Sigmoid colon (tissue), 7 donors: ENCODE results near the gene GALNT18. TPM values are rescaled to one million over a fixed set of nuclear protein-coding genes. Genes with fewer than 3 reads are reported as not detected.

Experiments
- DNase-seq: peaks from one replicate; pipeline ENCODE4 v3.0.0-alpha.2; 2019
- H3K27ac ChIP-seq, 4 donors: fragments of 200-600 bp; sonication (generic); one replicate each; pipeline ENCODE4 v1.5.1; 2016 to 2019; ENCODE audit warnings: mild to moderate bottlenecking in 1 of 4
- H3K27me3 ChIP-seq, 3 donors: fragments of 200-600 bp; sonication (generic); one replicate each; pipeline ENCODE4 v1.5.1; 2019; ENCODE audit warnings: mild to moderate bottlenecking in 1 of 3
- H3K36me3 ChIP-seq, 4 donors: fragments of 200-600 bp; sonication (generic); one replicate each; pipeline ENCODE4 v1.5.1; 2016 to 2019
- H3K4me1 ChIP-seq, 4 donors: fragments of 200-600 bp; sonication (generic); one replicate each; pipeline ENCODE4 v1.5.1; 2017 to 2019
- H3K4me3 ChIP-seq, 4 donors: fragments of 200-600 bp; sonication (generic); one replicate each; pipeline ENCODE4 v1.5.1; 2017 to 2019; ENCODE audit warnings: mild to moderate bottlenecking in 2 of 4, moderate library complexity in 1 of 4
- H3K9me3 ChIP-seq, 4 donors: fragments of 200-600 bp in 3 of 4; sonication (generic) in 3 of 4; one replicate each; pipeline versions ENCODE4 v1.5.1 to v1.6.1; 2013 to 2019
- EP300 ChIP-seq, 4 donors: sonication (generic); formaldehyde crosslinking; IDR thresholded peaks; one replicate each; pipeline ENCODE4 v1.6.1; 2017; ENCODE audit warnings: antibody characterized with exemption in 4 of 4
- POLR2A ChIP-seq, 2 donors: fragments of 450-650 bp; IDR thresholded peaks; one replicate each; pipeline ENCODE4 v1.6.1; 2016; ENCODE audit warnings: antibody characterized with exemption in 2 of 2, mild to moderate bottlenecking in 2 of 2, moderate library complexity in 2 of 2
- POLR2AphosphoS5 ChIP-seq, 4 donors: sonication (generic); formaldehyde crosslinking; IDR thresholded peaks; one replicate each; pipeline ENCODE4 v1.6.1; 2017; ENCODE audit warnings: antibody characterized with exemption in 4 of 4
- WGBS, 2 donors: extraction: QIAGEN DNeasy Blood & Tissue Kit; methylation state at CpG; one replicate each; pipeline ENCODE4 v1.1.7; 2013; 5-methylcytosine and 5-hydroxymethylcytosine counted together
- intact Hi-C: fragments of 100-400 bp; cut with DNase I; formaldehyde crosslinking; loops from one replicate; pipeline ENCODE4 v1.15.1; 2023
- polyA plus RNA-seq, 3 donors: library from polyadenylated mRNA; stranded (reverse); fragments of 200-250 nt; gene quantifications; one replicate each; pipeline ENCODE4 v1.2.3, GENCODE V29; 2013
- total RNA-seq, 4 donors: library from RNA; depleted of rRNA; stranded (reverse); fragments of >200 nt; gene quantifications; one replicate each; pipeline ENCODE4 v1.1.0, GENCODE V29; 2016
- TF ChIP-seq, protein P1 (sequence below), 4 experiments: fragments of 450-650 bp in 3 of 4; fragments of 200-600 bp in 1 of 4; IDR thresholded peaks; one replicate each; pipeline ENCODE4 v1.5.1; 2016 to 2019; ENCODE audit warnings: antibody characterized with exemption in 4 of 4, mild to moderate bottlenecking in 3 of 4, moderate library complexity in 2 of 4
- donor health status: healthy with polysubstance abuse.
- donor health status: Bipolar disorder and iron deficiency.
- donor health status: healthy.

The GALNT18 gene
- total and polyA plus RNA-seq, 7 donors = 0.92 to 48.6 (median 34.9) TPM

DNA sequence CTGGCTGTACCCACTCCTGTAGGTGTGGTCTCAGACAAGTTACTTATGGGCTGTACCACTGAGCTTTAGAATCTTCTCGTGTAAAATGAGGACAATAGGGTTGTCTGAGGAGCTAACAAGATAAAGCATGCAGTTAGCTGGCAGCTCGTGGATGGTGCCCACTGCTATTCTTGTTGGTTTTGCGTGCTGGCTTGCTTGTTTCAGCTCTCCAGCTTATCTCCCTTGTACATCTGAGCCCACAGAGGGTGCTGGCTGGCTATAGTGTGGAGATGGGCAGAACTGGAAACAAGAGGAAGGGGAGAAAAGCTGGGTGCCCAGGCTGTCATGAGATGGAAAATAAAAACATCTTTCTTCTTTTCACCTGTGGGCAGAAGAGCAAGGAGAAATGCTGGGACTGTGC, 46.5 kb upstream of the GALNT18 start:
- intact Hi-C loops = no loop called here
- Histone ChIP-seq H3K27ac (peak overlapping the region in 3 of 4 donors; percentile 68 to 75 (median 68)), H3K27me3 (no peaks in the 10 kb centered on the region), H3K36me3 (no peaks in the 10 kb centered on the region), H3K4me1 (peaks cover 0 to 48% (median 34%) of the 10 kb centered on the region in 4 donors), H3K4me3 (no peak overlapping the region), H3K9me3 (no peaks in the 10 kb centered on the region)
- TF ChIP-seq POLR2AphosphoS5 (IDR thresholded peaks at IDR 0.05) (no peak), POLR2A (IDR thresholded peaks at IDR 0.05) (no peak), EP300 (IDR thresholded peaks at IDR 0.05) (no peak)
- TF ChIP-seq, protein P1, sequence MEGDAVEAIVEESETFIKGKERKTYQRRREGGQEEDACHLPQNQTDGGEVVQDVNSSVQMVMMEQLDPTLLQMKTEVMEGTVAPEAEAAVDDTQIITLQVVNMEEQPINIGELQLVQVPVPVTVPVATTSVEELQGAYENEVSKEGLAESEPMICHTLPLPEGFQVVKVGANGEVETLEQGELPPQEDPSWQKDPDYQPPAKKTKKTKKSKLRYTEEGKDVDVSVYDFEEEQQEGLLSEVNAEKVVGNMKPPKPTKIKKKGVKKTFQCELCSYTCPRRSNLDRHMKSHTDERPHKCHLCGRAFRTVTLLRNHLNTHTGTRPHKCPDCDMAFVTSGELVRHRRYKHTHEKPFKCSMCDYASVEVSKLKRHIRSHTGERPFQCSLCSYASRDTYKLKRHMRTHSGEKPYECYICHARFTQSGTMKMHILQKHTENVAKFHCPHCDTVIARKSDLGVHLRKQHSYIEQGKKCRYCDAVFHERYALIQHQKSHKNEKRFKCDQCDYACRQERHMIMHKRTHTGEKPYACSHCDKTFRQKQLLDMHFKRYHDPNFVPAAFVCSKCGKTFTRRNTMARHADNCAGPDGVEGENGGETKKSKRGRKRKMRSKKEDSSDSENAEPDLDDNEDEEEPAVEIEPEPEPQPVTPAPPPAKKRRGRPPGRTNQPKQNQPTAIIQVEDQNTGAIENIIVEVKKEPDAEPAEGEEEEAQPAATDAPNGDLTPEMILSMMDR (IDR thresholded peaks at IDR 0.05) = no peak
- no peak for DNase-seq
- 34 to 50% methylated on average over 3 of the region's 3 CpGs for WGBS, 2 donors

DNA sequence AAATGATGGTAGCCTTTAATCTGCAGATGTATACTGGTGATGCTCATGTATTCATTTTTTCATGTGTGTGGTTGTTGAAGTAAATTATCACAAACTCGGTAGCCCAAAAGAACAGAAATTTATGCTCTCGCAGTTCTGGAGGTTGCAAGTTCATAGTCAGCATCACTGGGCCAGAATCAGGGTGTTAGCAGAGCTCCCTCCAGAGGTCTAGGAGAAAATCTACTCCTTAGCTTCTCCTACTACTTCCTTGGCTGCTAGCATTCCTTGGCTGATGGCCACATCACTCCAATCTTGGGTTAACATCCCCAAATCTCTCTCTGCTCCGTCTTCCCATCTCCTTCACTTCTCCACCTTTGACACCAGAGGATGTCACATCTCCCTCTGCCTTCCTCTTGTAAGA, 45.3 kb upstream of the GALNT18 start:
- no peak for DNase-seq
- Histone ChIP-seq H3K27ac (no peak overlapping the region), H3K27me3 (no peaks in the 10 kb centered on the region), H3K4me3 (no peak overlapping the region), H3K9me3 (no peaks in the 10 kb centered on the region), H3K36me3 (no peaks in the 10 kb centered on the region), H3K4me1 (peaks cover 0 to 48% (median 30%) of the 10 kb centered on the region in 4 donors)
- intact Hi-C loops = no loop called here
- no peak for TF ChIP-seq EP300 (IDR thresholded peaks at IDR 0.05)
- TF ChIP-seq, protein P1 (IDR thresholded peaks at IDR 0.05) = no peak
- WGBS, 2 donors = 89 to 92% methylated on average over 3 of the region's 3 CpGs

- TF ChIP-seq, protein P1 (IDR thresholded peaks at IDR 0.05) = no peak
- TF ChIP-seq POLR2A (IDR thresholded peaks at IDR 0.05) (no peak), POLR2AphosphoS5 (IDR thresholded peaks at IDR 0.05) (no peak), EP300 (IDR thresholded peaks at IDR 0.05) (no peak)
- WGBS, 2 donors = 70 to 76% methylated on average over 1 of the region's 1 CpG
Measured at GRCh38 chr11:11665407-11665806, 43.6 kb upstream of the GALNT18 start.

GRCh38 chr11:11663907-11664306, 42.1 kb upstream of the GALNT18 start:
- Histone ChIP-seq H3K27ac (no peak overlapping the region), H3K9me3 (no peaks in the 10 kb centered on the region), H3K27me3 (no peaks in the 10 kb centered on the region), H3K4me3 (no peak overlapping the region), H3K36me3 (no peaks in the 10 kb centered on the region), H3K4me1 (peaks cover 0 to 21% (median 10%) of the 10 kb centered on the region in 4 donors)
- no peak for DNase-seq
- TF ChIP-seq EP300 (IDR thresholded peaks at IDR 0.05) (no peak), POLR2A (IDR thresholded peaks at IDR 0.05) (no peak), POLR2AphosphoS5 (IDR thresholded peaks at IDR 0.05) (no peak)
- TF ChIP-seq, protein P1 (IDR thresholded peaks at IDR 0.05) = no peak
- 68 to 83% methylated on average over 4 of the region's 4 CpGs for WGBS, 2 donors
- intact Hi-C loops = no loop called here

More at GRCh38 chr11:11665407-11665806, 43.6 kb upstream of the GALNT18 start:
- Histone ChIP-seq H3K4me3 (no peak overlapping the region), H3K27ac (no peak overlapping the region), H3K4me1 (peaks cover 0 to 36% (median 23%) of the 10 kb centered on the region in 4 donors), H3K27me3 (no peaks in the 10 kb centered on the region), H3K36me3 (no peaks in the 10 kb centered on the region), H3K9me3 (no peaks in the 10 kb centered on the region)
- intact Hi-C loops = no loop called here
- DNase-seq = no peak

GRCh38 chr11:11662578-11662977, 40.8 kb upstream of the GALNT18 start:
- TF ChIP-seq, protein P1 (IDR thresholded peaks at IDR 0.05) = no peak
- TF ChIP-seq POLR2A (IDR thresholded peaks at IDR 0.05) (no peak), POLR2AphosphoS5 (IDR thresholded peaks at IDR 0.05) (no peak), EP300 (IDR thresholded peaks at IDR 0.05) (no peak)
- Histone ChIP-seq H3K27me3 (no peaks in the 10 kb centered on the region), H3K27ac (no peak overlapping the region), H3K9me3 (no peaks in the 10 kb centered on the region), H3K4me3 (no peak overlapping the region), H3K4me1 (peaks cover 0 to 8% (median under 1%) of the 10 kb centered on the region in 4 donors), H3K36me3 (no peaks in the 10 kb centered on the region)
- WGBS, 2 donors = 74 to 80% methylated on average over 2 of the region's 2 CpGs
- intact Hi-C loops = no loop called here
- no peak for DNase-seq
